GM12878 (cell line): Measurements from ENCODE around the gene PSAT1. TPM values are rescaled to one million over a fixed set of nuclear protein-coding genes. Genes with fewer than 3 reads are reported as not detected.

ENCODE experiments used
- ATAC-seq: fragments of 200-7000 bp; cut with Tn5 transposase; 3 replicates; pipeline ENCODE4 v1.9.1; 2020; ENCODE audit warnings: mild to moderate bottlenecking, moderate library complexity
- BruUV-seq: library from RNA; stranded (reverse); fragments of 400-500 nt; replicated peaks from 2 replicates; lab custom pipeline; 2021; lab: Mats Ljungman, UMichigan
- CTCF ChIA-PET: fragments of 300-600 bp; sonication (Branson Sonifier 250); formaldehyde crosslinking; extraction: SDS; loops from one replicate; lab custom pipeline; 2021; ENCODE audit warnings: inconsistent platforms; lab: Yijun Ruan, JAX
- POLR2A ChIA-PET: fragments of 350-600 bp; formaldehyde crosslinking; extraction: SDS; loops from one replicate; lab custom pipeline; 2021; ENCODE audit warnings: inconsistent platforms; lab: Charles Lee
- RAD21 ChIA-PET: fragments of 300-600 bp; sonication (Branson Sonifier 250); formaldehyde crosslinking; loops from one replicate; lab custom pipeline; 2023; ENCODE audit warnings: antibody characterized with exemption; ENCODE audit not compliant: unreplicated experiment; lab: Charles Lee
- SMC1A ChIA-PET: fragments of 300-600 bp; sonication (Branson Sonifier 250); formaldehyde crosslinking; loops from one replicate; lab custom pipeline; 2023; ENCODE audit not compliant: unreplicated experiment, uncharacterized antibody; lab: Charles Lee
- DNase-seq: peaks from one replicate; pipeline ENCODE4 v3.0.0-alpha.2; 2011; ENCODE audit warnings: low read depth, low spot score
- FAIRE-seq: peaks from 3 replicates; lab custom pipeline; 2011; peaks lifted over from hg19 to GRCh38; lab: Jason Lieb, UNC
- H2AFZ ChIP-seq: 2 replicates; pipeline ENCODE4 v1.6.0; 2011; ENCODE audit warnings: low read depth, low read length, control low read depth; ENCODE audit not compliant: control insufficient read depth
- H3K27ac ChIP-seq: 2 replicates; pipeline ENCODE4 v1.5.1; 2011; ENCODE audit warnings: control low read depth; ENCODE audit not compliant: control insufficient read depth, insufficient read depth
- H3K27me3 ChIP-seq, 2 experiments: replicated peaks in 1 of 2; 2 replicates each; pipeline versions ENCODE4 v1.6.0 to v1.6.1; 2011; ENCODE audit warnings: low read length in 1 of 2; ENCODE audit not compliant: control insufficient read depth in 2 of 2, insufficient read depth in 2 of 2
- H3K36me3 ChIP-seq, 2 experiments: 2 replicates each; pipeline ENCODE4 v1.5.1; 2011; ENCODE audit warnings: low read length in 1 of 2; ENCODE audit not compliant: control insufficient read depth in 2 of 2, insufficient read depth in 2 of 2
- H3K4me1 ChIP-seq: 2 replicates; pipeline ENCODE4 v1.6.1; 2011; ENCODE audit warnings: mild to moderate bottlenecking, low read length, moderate library complexity, mixed read lengths; ENCODE audit not compliant: control insufficient read depth, insufficient read depth
- H3K4me2 ChIP-seq: 2 replicates; pipeline ENCODE4 v1.6.0; 2011; ENCODE audit warnings: control low read depth; ENCODE audit not compliant: control insufficient read depth, insufficient read depth
- H3K4me3 ChIP-seq: fragments of 200-600 bp; sonication (generic); 2 replicates; pipeline ENCODE4 v1.5.1; 2016
- H3K79me2 ChIP-seq: 2 replicates; pipeline ENCODE4 v1.6.0; 2011; ENCODE audit warnings: low read length; ENCODE audit not compliant: control insufficient read depth, insufficient read depth
- H3K9ac ChIP-seq: 2 replicates; pipeline ENCODE4 v1.8.0; 2011; ENCODE audit warnings: low read length, control low read depth, mixed read lengths; ENCODE audit not compliant: control insufficient read depth, insufficient read depth
- H3K9me3 ChIP-seq: replicated peaks from 3 replicates; pipeline ENCODE4 v1.5.1; 2011; ENCODE audit warnings: mild to moderate bottlenecking, low read length; ENCODE audit not compliant: control insufficient read depth, insufficient read depth
- H4K20me1 ChIP-seq: 2 replicates; pipeline ENCODE4 v1.6.0; 2011; ENCODE audit not compliant: control insufficient read depth, insufficient read depth
- CBX3 ChIP-seq: fragments of 200-600 bp; sonication (generic); IDR thresholded peaks from 2 replicates; pipeline ENCODE4 v1.6.1; 2016; ENCODE audit warnings: low read depth, borderline replicate concordance
- CHD1 ChIP-seq: IDR thresholded peaks from 2 replicates; pipeline ENCODE4 v1.6.1; 2012; ENCODE audit warnings: low read depth, low read length, improper control_type of control experiment
- E2F8 ChIP-seq: fragments of 450-650 bp; IDR thresholded peaks from 2 replicates; pipeline ENCODE4 v1.6.1; 2018; ENCODE audit warnings: mild to moderate bottlenecking, low read depth, moderate library complexity; ENCODE audit not compliant: partially characterized antibody
- HDAC2 ChIP-seq: fragments of 200-600 bp; sonication (generic); IDR thresholded peaks from 2 replicates; pipeline ENCODE4 v1.6.1; 2017
- HDGF ChIP-seq: fragments of 450-650 bp; IDR thresholded peaks from 2 replicates; pipeline ENCODE4 v1.6.1; 2016; ENCODE audit warnings: antibody characterized with exemption
- HSF1 ChIP-seq: fragments of 150-350 bp; IDR thresholded peaks from 2 replicates; pipeline ENCODE4 v1.6.1; 2014; ENCODE audit warnings: mild to moderate bottlenecking, low read depth, low read length
- IRF4 ChIP-seq: IDR thresholded peaks from 2 replicates; pipeline ENCODE4 v1.6.1; 2011; ENCODE audit warnings: low read depth, low read length
- MYB ChIP-seq: fragments of 150-350 bp; IDR thresholded peaks from 2 replicates; pipeline ENCODE4 v1.6.1; 2014; ENCODE audit warnings: mild to moderate bottlenecking, low read depth, low read length, borderline replicate concordance
- SP1 ChIP-seq: IDR thresholded peaks from one replicate; pipeline ENCODE4 v1.6.1; 2011; ENCODE audit warnings: low read depth, low read length
- STAT1 ChIP-seq: fragments of 450-650 bp; conservative IDR thresholded peaks from 2 replicates; pipeline ENCODE4 v1.6.1; 2014; ENCODE audit warnings: antibody characterized with exemption, mild to moderate bottlenecking
- ZBTB33 ChIP-seq: fragments of 450-650 bp; IDR thresholded peaks from 2 replicates; pipeline ENCODE4 v1.6.1; 2017; ENCODE audit warnings: mild to moderate bottlenecking
- ZNF384 ChIP-seq: IDR thresholded peaks from 2 replicates; pipeline ENCODE4 v1.6.1; 2012; ENCODE audit warnings: low read depth, mild to moderate bottlenecking, low read length, improper control_type of control experiment, borderline replicate concordance
- ZNF622 ChIP-seq: fragments of 450-650 bp; IDR thresholded peaks from 2 replicates; pipeline ENCODE4 v1.6.1; 2017; ENCODE audit warnings: mild to moderate bottlenecking, inconsistent platforms
- WGBS: methylation state at CpG from one replicate; pipeline ENCODE4 v1.1.6; 2016; ENCODE audit warnings: low lambda C conversion rate; ENCODE audit not compliant: insufficient replicate concordance, insufficient coverage; ENCODE audit errors: missing lambda C conversion rate; 5-methylcytosine and 5-hydroxymethylcytosine counted together
- in situ Hi-C: fragments of 300-500 bp; cut with MboI; formaldehyde crosslinking; loops from 9 replicates; pipeline ENCODE4 v1.14.3; 2018; ENCODE audit warnings: mixed read lengths
- intact Hi-C: fragments of 100-400 bp; cut with micrococcal nuclease; formaldehyde crosslinking; loops from one replicate; pipeline ENCODE4 v1.14.2; 2022; ENCODE audit not compliant: unreplicated experiment
- polyA plus RNA-seq, 11 experiments: library from polyadenylated mRNA; depleted of rRNA in 4 of 11; unstranded in 6 of 11; stranded (reverse) in 5 of 11; fragments of >200 nt; fragmentation: Nextera tagmentation in 4 of 11; fragmentation: Illumina TruSeq in 1 of 11; extraction: Ambion mirVana in 4 of 11; extraction: Trizol in 1 of 11; gene quantifications; 1 replicate in 1 of 11; 2 replicates in 10 of 11; pipeline versions ENCODE4 v1.2.1 to v1.2.3, GENCODE V29; 2011 to 2016; ENCODE audit warnings: inconsistent platforms in 2 of 11, missing spikeins in 2 of 11, low read depth in 1 of 11
- total RNA-seq, 4 experiments: library from RNA; depleted of rRNA in 3 of 4; stranded (reverse); fragments of >200 nt in 3 of 4; fragmentation: Illumina TruSeq in 1 of 4; extraction: Trizol in 1 of 4; gene quantifications; 2 replicates each; pipeline versions ENCODE4 v1.2.1 to v1.2.3, GENCODE V29; 2013 to 2021
- TF ChIP-seq, protein P1 (sequence below): fragments of 150-350 bp; IDR thresholded peaks from 2 replicates; pipeline ENCODE4 v1.6.1; 2016; ENCODE audit warnings: low read depth, low read length
- TF ChIP-seq, protein P2 (sequence below): IDR thresholded peaks from 2 replicates; pipeline ENCODE4 v1.6.1; 2011; ENCODE audit warnings: low read depth, mild to moderate bottlenecking, low read length, moderate library complexity, borderline replicate concordance; ENCODE audit errors: extremely low read depth

Gene PSAT1
- total and polyA plus RNA-seq, 10 of the 15 experiments (the other 5 are each of a cell fraction or from before 2014, with no cell fraction given), result 35.1 to 126 (median 51.9) TPM

GRCh38 chr9:78249542-78249941, 47.4 kb upstream of the PSAT1 start (continued):
- TF ChIP-seq, protein P1, sequence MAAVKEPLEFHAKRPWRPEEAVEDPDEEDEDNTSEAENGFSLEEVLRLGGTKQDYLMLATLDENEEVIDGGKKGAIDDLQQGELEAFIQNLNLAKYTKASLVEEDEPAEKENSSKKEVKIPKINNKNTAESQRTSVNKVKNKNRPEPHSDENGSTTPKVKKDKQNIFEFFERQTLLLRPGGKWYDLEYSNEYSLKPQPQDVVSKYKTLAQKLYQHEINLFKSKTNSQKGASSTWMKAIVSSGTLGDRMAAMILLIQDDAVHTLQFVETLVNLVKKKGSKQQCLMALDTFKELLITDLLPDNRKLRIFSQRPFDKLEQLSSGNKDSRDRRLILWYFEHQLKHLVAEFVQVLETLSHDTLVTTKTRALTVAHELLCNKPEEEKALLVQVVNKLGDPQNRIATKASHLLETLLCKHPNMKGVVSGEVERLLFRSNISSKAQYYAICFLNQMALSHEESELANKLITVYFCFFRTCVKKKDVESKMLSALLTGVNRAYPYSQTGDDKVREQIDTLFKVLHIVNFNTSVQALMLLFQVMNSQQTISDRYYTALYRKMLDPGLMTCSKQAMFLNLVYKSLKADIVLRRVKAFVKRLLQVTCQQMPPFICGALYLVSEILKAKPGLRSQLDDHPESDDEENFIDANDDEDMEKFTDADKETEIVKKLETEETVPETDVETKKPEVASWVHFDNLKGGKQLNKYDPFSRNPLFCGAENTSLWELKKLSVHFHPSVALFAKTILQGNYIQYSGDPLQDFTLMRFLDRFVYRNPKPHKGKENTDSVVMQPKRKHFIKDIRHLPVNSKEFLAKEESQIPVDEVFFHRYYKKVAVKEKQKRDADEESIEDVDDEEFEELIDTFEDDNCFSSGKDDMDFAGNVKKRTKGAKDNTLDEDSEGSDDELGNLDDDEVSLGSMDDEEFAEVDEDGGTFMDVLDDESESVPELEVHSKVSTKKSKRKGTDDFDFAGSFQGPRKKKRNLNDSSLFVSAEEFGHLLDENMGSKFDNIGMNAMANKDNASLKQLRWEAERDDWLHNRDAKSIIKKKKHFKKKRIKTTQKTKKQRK, result no peak
- no peak for TF ChIP-seq ZNF622
- TF ChIP-seq, protein P2, sequence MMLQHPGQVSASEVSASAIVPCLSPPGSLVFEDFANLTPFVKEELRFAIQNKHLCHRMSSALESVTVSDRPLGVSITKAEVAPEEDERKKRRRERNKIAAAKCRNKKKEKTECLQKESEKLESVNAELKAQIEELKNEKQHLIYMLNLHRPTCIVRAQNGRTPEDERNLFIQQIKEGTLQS, result no peak
- TF ChIP-seq ZNF384, result no peak
- no peak for TF ChIP-seq CBX3
- no peak for TF ChIP-seq HDGF
- TF ChIP-seq HSF1, result no peak
- TF ChIP-seq SP1, result no peak

GRCh38 chr9:78252616-78253015, 44.3 kb upstream of the PSAT1 start:
- H3K9ac ChIP-seq, result no peak overlapping the region
- H4K20me1 ChIP-seq, result no peaks in the 10 kb centered on the region
- POLR2A ChIA-PET, result no interaction called here
- intact Hi-C loops, result no loop called here
- CTCF ChIA-PET, result no interaction called here
- RAD21 ChIA-PET, result no interaction called here
- no TSS peak for BruUV-seq
- FAIRE-seq, result no peak
- peaks cover 0 to 8% of the 10 kb centered on the region in 2 experiments; a peak in 1 of 4 replicates for H3K36me3 ChIP-seq
- DNase-seq, result no peak
- in situ Hi-C loops, result no loop called here
- no peaks in the 10 kb centered on the region for H3K9me3 ChIP-seq
- no peaks in the 10 kb centered on the region for H3K27me3 ChIP-seq
- H3K79me2 ChIP-seq, result no peaks in the 10 kb centered on the region
- SMC1A ChIA-PET, result no interaction called here
- H3K4me2 ChIP-seq, result no peak overlapping the region
- 91% methylated on average over 1 of the region's 1 CpG for WGBS
- H2AFZ ChIP-seq, result no peak overlapping the region
- no peak overlapping the region for H3K27ac ChIP-seq
- ATAC-seq, result no peak
- no peaks in the 10 kb centered on the region for H3K4me1 ChIP-seq
- H3K4me3 ChIP-seq, result no peak overlapping the region
- no peak for TF ChIP-seq E2F8
- no peak for TF ChIP-seq HDAC2
- TF ChIP-seq MYB, result no peak
- TF ChIP-seq IRF4, result no peak
- no peak for TF ChIP-seq ZBTB33
- no peak for TF ChIP-seq STAT1
- no peak for TF ChIP-seq CHD1
